NCI-H2171 treated with DMSO at 0.1 percent for 48 hours (cell line): ENCODE measurements around the gene OLFML2B.
"Not testable (repeated sequence)": the region's sequence is repeated elsewhere in the genome, so short reads cannot be mapped to it uniquely, and the experiment has no call there.

Experiments used
- DNase-seq: peaks from one replicate; lab custom pipeline; 2025; lab: John Stamatoyannopoulos, UW

OLFML2B gene

GRCh38 chr1:162035241-162035640 lies 11.6 kb upstream of the OLFML2B start:
- no peak for DNase-seq

- no peak for DNase-seq
Measured at GRCh38 chr1:162033428-162033827, 9.8 kb upstream of the OLFML2B start.

GRCh38 chr1:162030759-162031280 lies 7.2 kb upstream of the OLFML2B start:
- DNase-seq = no peak

GRCh38 chr1:162029157-162029556 lies 5.5 kb upstream of the OLFML2B start:
- DNase-seq = peak; percentile 63

GRCh38 chr1:162028726-162029125 lies 5.1 kb upstream of the OLFML2B start:
- no peak for DNase-seq

GRCh38 chr1:162026881-162027280 lies 3.2 kb upstream of the OLFML2B start:
- DNase-seq = no peak

GRCh38 chr1:162025541-162025940 lies 1.9 kb upstream of the OLFML2B start:
- DNase-seq = no peak

- DNase-seq = no peak
Measured at GRCh38 chr1:162023181-162023546, 505 bp downstream of the OLFML2B start.

GRCh38 chr1:162022626-162023025 lies 1.0 kb downstream of the OLFML2B start:
- no peak for DNase-seq

- DNase-seq = no peak
Measured at GRCh38 chr1:162021124-162021523, 2.5 kb downstream of the OLFML2B start.

GRCh38 chr1:162020150-162020549 lies 3.5 kb downstream of the OLFML2B start:
- DNase-seq = no peak

GRCh38 chr1:162019446-162019845 lies 4.2 kb downstream of the OLFML2B start:
- DNase-seq = no peak

- peak; percentile 77 for DNase-seq
Measured at GRCh38 chr1:162019006-162019405, 4.7 kb downstream of the OLFML2B start.

GRCh38 chr1:162018418-162018817 lies 5.3 kb downstream of the OLFML2B start:
- no peak for DNase-seq

- not testable (repeated sequence) for DNase-seq
Measured at GRCh38 chr1:162017791-162018190, 5.9 kb downstream of the OLFML2B start.

- no peak for DNase-seq
Measured at GRCh38 chr1:162016631-162017030, 7.0 kb downstream of the OLFML2B start.

- DNase-seq = no peak
Measured at GRCh38 chr1:162015196-162015595, 8.5 kb downstream of the OLFML2B start.

- DNase-seq = no peak
Measured at GRCh38 chr1:162014202-162014601, 9.5 kb downstream of the OLFML2B start.

GRCh38 chr1:162013289-162013688 lies 10.4 kb downstream of the OLFML2B start:
- DNase-seq = no peak

- DNase-seq = peak; percentile 79
Measured at GRCh38 chr1:162011337-162012012, 12.2 kb downstream of the OLFML2B start.

GRCh38 chr1:162010175-162010506 lies 13.5 kb downstream of the OLFML2B start:
- DNase-seq = peak; percentile 10

GRCh38 chr1:162009501-162010174 lies 14.0 kb downstream of the OLFML2B start:
- DNase-seq = no peak

- peak; percentile 43 for DNase-seq
Measured at GRCh38 chr1:162008799-162009198, 14.9 kb downstream of the OLFML2B start.

- no peak for DNase-seq
Measured at GRCh38 chr1:162007466-162007865, 16.2 kb downstream of the OLFML2B start.
